ENCODE measurements around the gene SREBF1. TPM values are rescaled to one million over a fixed set of nuclear protein-coding genes. Genes with fewer than 3 reads are reported as not detected.

The SREBF1 gene
- total RNA-seq, 4 donors from 2014 or later = 16.1 to 90.7 (median 56.1) TPM

- Histone ChIP-seq H3K9me3 (no peaks in the 10 kb centered on the region), H3K36me3 (peaks cover 0 to 29% of the 10 kb centered on the region in 2 donors), H3K27ac (peak overlapping the region in 1 of 4 donors; percentile 19), H3K27me3 (no peaks in the 10 kb centered on the region), H3K4me3 (no peak overlapping the region), H3K4me1 (peaks cover 0 to 26% (median 12%) of the 10 kb centered on the region in 3 donors)
- TF ChIP-seq POLR2A (IDR thresholded peaks at IDR 0.05) = no peak
- no peak for TF ChIP-seq POLR2AphosphoS5 (IDR thresholded peaks at IDR 0.05)
- TF ChIP-seq, protein P1, sequence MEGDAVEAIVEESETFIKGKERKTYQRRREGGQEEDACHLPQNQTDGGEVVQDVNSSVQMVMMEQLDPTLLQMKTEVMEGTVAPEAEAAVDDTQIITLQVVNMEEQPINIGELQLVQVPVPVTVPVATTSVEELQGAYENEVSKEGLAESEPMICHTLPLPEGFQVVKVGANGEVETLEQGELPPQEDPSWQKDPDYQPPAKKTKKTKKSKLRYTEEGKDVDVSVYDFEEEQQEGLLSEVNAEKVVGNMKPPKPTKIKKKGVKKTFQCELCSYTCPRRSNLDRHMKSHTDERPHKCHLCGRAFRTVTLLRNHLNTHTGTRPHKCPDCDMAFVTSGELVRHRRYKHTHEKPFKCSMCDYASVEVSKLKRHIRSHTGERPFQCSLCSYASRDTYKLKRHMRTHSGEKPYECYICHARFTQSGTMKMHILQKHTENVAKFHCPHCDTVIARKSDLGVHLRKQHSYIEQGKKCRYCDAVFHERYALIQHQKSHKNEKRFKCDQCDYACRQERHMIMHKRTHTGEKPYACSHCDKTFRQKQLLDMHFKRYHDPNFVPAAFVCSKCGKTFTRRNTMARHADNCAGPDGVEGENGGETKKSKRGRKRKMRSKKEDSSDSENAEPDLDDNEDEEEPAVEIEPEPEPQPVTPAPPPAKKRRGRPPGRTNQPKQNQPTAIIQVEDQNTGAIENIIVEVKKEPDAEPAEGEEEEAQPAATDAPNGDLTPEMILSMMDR (IDR thresholded peaks at IDR 0.05) = peak; percentile 95 to 96 (median 96)
- TF ChIP-seq EP300 (IDR thresholded peaks at IDR 0.05) = no peak
- ATAC-seq = peak; percentile 79
- WGBS, 2 donors (ENCODE audit: low coverage in 1 of 2) = 100% methylated on average over 2 of the region's 9 CpGs; no CpG with 5 or more reads in 1 of the 2 donors
Measured at GRCh38 chr17:17859909-17860765, 23.4 kb upstream of the SREBF1 start.

DNA sequence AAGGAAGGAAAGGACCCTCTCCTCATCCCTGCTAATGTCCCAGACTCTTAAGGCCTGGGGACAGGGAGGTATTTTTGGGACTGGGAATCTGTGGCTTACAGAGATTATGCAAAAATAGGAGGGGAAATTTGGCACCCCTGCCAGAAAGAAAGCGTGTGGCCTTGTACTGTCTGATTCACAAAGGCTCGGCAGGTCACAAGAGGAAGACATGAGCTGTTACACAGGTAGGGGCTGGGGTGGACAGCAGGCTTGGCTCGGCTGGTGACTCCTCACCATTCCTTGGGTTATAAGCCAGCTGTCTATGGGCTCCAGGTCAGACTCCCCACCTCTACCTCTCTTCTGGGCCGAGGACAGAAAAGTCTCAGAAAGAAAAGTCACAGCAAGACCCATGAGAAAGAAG, 20.7 kb upstream of the SREBF1 start:
- H3K27me3 ChIP-seq = no peaks in the 10 kb centered on the region
- no peak overlapping the region for H3K4me3 ChIP-seq
- TF ChIP-seq POLR2A (IDR thresholded peaks at IDR 0.05) (no peak), POLR2AphosphoS5 (IDR thresholded peaks at IDR 0.05) (no peak), EP300 (IDR thresholded peaks at IDR 0.05) (no peak)
- TF ChIP-seq, protein P1 (IDR thresholded peaks at IDR 0.05) = no peak
- WGBS, 2 donors (ENCODE audit: low coverage in 1 of 2) = 83 to 84% methylated on average over 4 of the region's 4 CpGs
- no peaks in the 10 kb centered on the region for H3K9me3 ChIP-seq
- peaks cover 0 to 47% (median 16%) of the 10 kb centered on the region in 3 donors for H3K4me1 ChIP-seq
- ATAC-seq = no peak
- H3K36me3 ChIP-seq = peaks cover 0 to 24% of the 10 kb centered on the region in 2 donors
- no peak overlapping the region for H3K27ac ChIP-seq

GRCh38 chr17:17856386-17856785, 19.6 kb upstream of the SREBF1 start:
- WGBS, 2 donors (ENCODE audit: low coverage in 1 of 2) = 83% methylated on average over 1 of the region's 2 CpGs; no CpG with 5 or more reads in 1 of the 2 donors
- Histone ChIP-seq H3K4me3 (no peak overlapping the region), H3K36me3 (peaks cover 0 to 19% of the 10 kb centered on the region in 2 donors), H3K27ac (no peak overlapping the region), H3K9me3 (no peaks in the 10 kb centered on the region), H3K4me1 (peaks cover 0 to 47% (median 16%) of the 10 kb centered on the region in 3 donors), H3K27me3 (no peaks in the 10 kb centered on the region)
- ATAC-seq = no peak
- TF ChIP-seq EP300 (IDR thresholded peaks at IDR 0.05) (no peak), POLR2AphosphoS5 (IDR thresholded peaks at IDR 0.05) (no peak), POLR2A (IDR thresholded peaks at IDR 0.05) (no peak)
- TF ChIP-seq, protein P1 (IDR thresholded peaks at IDR 0.05) = no peak

GRCh38 chr17:17855976-17856375, 19.2 kb upstream of the SREBF1 start:
- ATAC-seq = no peak
- H3K36me3 ChIP-seq = peaks cover 0 to 19% of the 10 kb centered on the region in 2 donors
- no peak overlapping the region for H3K27ac ChIP-seq
- WGBS, 2 donors (ENCODE audit: low coverage in 1 of 2) = 28 to 35% methylated on average over 2 to 3 of the region's 3 CpGs
- TF ChIP-seq POLR2A (IDR thresholded peaks at IDR 0.05) (no peak), EP300 (IDR thresholded peaks at IDR 0.05) (no peak), POLR2AphosphoS5 (IDR thresholded peaks at IDR 0.05) (no peak)
- TF ChIP-seq, protein P1 (IDR thresholded peaks at IDR 0.05) = no peak
- H3K4me1 ChIP-seq = peaks cover 0 to 51% (median 16%) of the 10 kb centered on the region in 3 donors
- no peaks in the 10 kb centered on the region for H3K27me3 ChIP-seq
- H3K9me3 ChIP-seq = no peaks in the 10 kb centered on the region
- H3K4me3 ChIP-seq = no peak overlapping the region
